Astrocyte (in vitro differentiated cells and primary cell): ENCODE results near the gene EGFLAM. TPM values are rescaled to one million over a fixed set of nuclear protein-coding genes. Genes with fewer than 3 reads are reported as not detected.

Source experiments
- DNase-seq: peaks from one replicate; pipeline ENCODE4 v3.0.0-alpha.2; 2010; ENCODE audit warnings: low read depth
- FAIRE-seq: peaks from 2 replicates; lab custom pipeline; 2011; peaks lifted over from hg19 to GRCh38; lab: Jason Lieb, UNC
- H2AFZ ChIP-seq: 2 replicates; pipeline ENCODE4 v1.6.0; 2012; ENCODE audit warnings: low read depth, low read length, inconsistent platforms
- H3K27ac ChIP-seq: 2 replicates; pipeline ENCODE4 v1.5.1; 2011; ENCODE audit warnings: low read depth, low read length, inconsistent platforms
- H3K27me3 ChIP-seq: 2 replicates; pipeline ENCODE4 v1.6.0; 2011; ENCODE audit warnings: low read length, inconsistent platforms; ENCODE audit not compliant: insufficient read depth
- H3K36me3 ChIP-seq: 2 replicates; pipeline ENCODE4 v1.5.1; 2011; ENCODE audit warnings: low read length, inconsistent platforms; ENCODE audit not compliant: insufficient read depth
- H3K4me1 ChIP-seq: 2 replicates; pipeline ENCODE4 v1.5.1; 2011; ENCODE audit warnings: low read length, inconsistent platforms; ENCODE audit not compliant: insufficient read depth
- H3K4me2 ChIP-seq: 2 replicates; pipeline ENCODE4 v1.6.0; 2012; ENCODE audit warnings: low read length, inconsistent platforms
- H3K4me3 ChIP-seq: 2 replicates; pipeline ENCODE4 v1.5.1; 2011; ENCODE audit warnings: low read depth, mild to moderate bottlenecking, low read length, inconsistent platforms; ENCODE audit not compliant: insufficient read depth
- H3K79me2 ChIP-seq: 2 replicates; pipeline ENCODE4 v1.6.0; 2012; ENCODE audit warnings: mild to moderate bottlenecking, low read length, inconsistent platforms; ENCODE audit not compliant: insufficient read depth
- H3K9ac ChIP-seq: 2 replicates; pipeline ENCODE4 v1.6.0; 2012; ENCODE audit warnings: mild to moderate bottlenecking, low read length, inconsistent platforms
- H3K9me3 ChIP-seq: 2 replicates; pipeline ENCODE4 v1.5.1; 2012; ENCODE audit warnings: low read depth, mild to moderate bottlenecking, low read length, inconsistent platforms; ENCODE audit not compliant: insufficient read depth
- H4K20me1 ChIP-seq: 2 replicates; pipeline ENCODE4 v1.6.0; 2012; ENCODE audit warnings: low read length, inconsistent platforms; ENCODE audit not compliant: insufficient read depth
- H3K27ac Mint-ChIP-seq: one replicate; pipeline ENCODE4 v1.8.0; 2021; ENCODE audit warnings: mild to moderate bottlenecking, mixed read lengths; ENCODE audit not compliant: unreplicated experiment
- H3K27me3 Mint-ChIP-seq: one replicate; pipeline ENCODE4 v1.8.0; 2021; ENCODE audit warnings: low read depth, mixed read lengths; ENCODE audit not compliant: unreplicated experiment
- H3K36me3 Mint-ChIP-seq: one replicate; pipeline ENCODE4 v1.8.0; 2021; ENCODE audit warnings: low read depth, mixed read lengths; ENCODE audit not compliant: unreplicated experiment
- H3K4me1 Mint-ChIP-seq: one replicate; pipeline ENCODE4 v1.8.0; 2021; ENCODE audit warnings: low read depth, mixed read lengths; ENCODE audit not compliant: unreplicated experiment
- H3K4me3 Mint-ChIP-seq: one replicate; pipeline ENCODE4 v1.8.0; 2021; ENCODE audit warnings: mild to moderate bottlenecking, moderate library complexity, mixed read lengths; ENCODE audit not compliant: unreplicated experiment
- H3K9me3 Mint-ChIP-seq: one replicate; pipeline ENCODE4 v1.8.0; 2021; ENCODE audit warnings: mild to moderate bottlenecking, mixed read lengths; ENCODE audit not compliant: unreplicated experiment
- CTCF ChIP-seq: IDR thresholded peaks from 2 replicates; pipeline ENCODE4 v1.5.1; 2011; ENCODE audit warnings: low read depth, mild to moderate bottlenecking, inconsistent platforms, low read length, moderate library complexity; ENCODE audit not compliant: insufficient read depth
- EZH2 ChIP-seq: IDR thresholded peaks from 2 replicates; pipeline ENCODE4 v1.6.1; 2012; ENCODE audit warnings: mild to moderate bottlenecking, low read length, inconsistent platforms; ENCODE audit not compliant: insufficient read depth
- total RNA-seq: library from RNA; stranded (reverse); gene quantifications from 2 replicates; pipeline ENCODE4 v1.2.1, GENCODE V29; 2021

The EGFLAM gene
- total RNA-seq, 1 donor from 2014 or later = 1.0 TPM

- Histone ChIP-seq H3K36me3 (no peaks in the 10 kb centered on the region), H3K27ac (no peak overlapping the region), H3K9me3 (no peaks in the 10 kb centered on the region), H3K9ac (no peak overlapping the region), H3K4me1 (no peaks in the 10 kb centered on the region), H4K20me1 (no peaks in the 10 kb centered on the region), H3K4me3 (no peak overlapping the region), H3K27me3 (peaks cover 2% of the 10 kb centered on the region), H3K4me2 (no peak overlapping the region), H2AFZ (no peak overlapping the region), H3K79me2 (no peaks in the 10 kb centered on the region)
- Mint-ChIP-seq H3K27ac (no peak overlapping the region), H3K27me3 (peaks cover 19% of the 10 kb centered on the region), H3K36me3 (peaks cover 1% of the 10 kb centered on the region), H3K9me3 (peaks cover 3% of the 10 kb centered on the region), H3K4me3 (no peak overlapping the region), H3K4me1 (no peaks in the 10 kb centered on the region)
- DNase-seq (no peak), FAIRE-seq (no peak)
- TF ChIP-seq EZH2 (no peak), CTCF (no peak)
Measured at GRCh38 chr5:38316544-38317224, 58.3 kb downstream of the EGFLAM start.

GRCh38 chr5:38317868-38318267, 59.5 kb downstream of the EGFLAM start:
- TF ChIP-seq EZH2 = no peak
- no peak for TF ChIP-seq CTCF
- no peak overlapping the region for H3K27ac Mint-ChIP-seq
- H3K79me2 ChIP-seq = no peaks in the 10 kb centered on the region
- peaks cover 5% of the 10 kb centered on the region for H3K9me3 Mint-ChIP-seq
- H3K4me3 Mint-ChIP-seq = no peak overlapping the region
- H3K36me3 Mint-ChIP-seq = peaks cover 3% of the 10 kb centered on the region
- FAIRE-seq (no peak), DNase-seq (no peak)
- no peak overlapping the region for H3K9ac ChIP-seq
- H3K27me3 ChIP-seq = peaks cover 2% of the 10 kb centered on the region
- no peak overlapping the region for H3K4me3 ChIP-seq
- no peak overlapping the region for H3K4me2 ChIP-seq
- H3K9me3 ChIP-seq = no peaks in the 10 kb centered on the region
- no peak overlapping the region for H2AFZ ChIP-seq
- no peak overlapping the region for H3K27ac ChIP-seq
- H3K27me3 Mint-ChIP-seq = peaks cover 19% of the 10 kb centered on the region
- no peaks in the 10 kb centered on the region for H3K4me1 Mint-ChIP-seq
- no peaks in the 10 kb centered on the region for H3K4me1 ChIP-seq
- no peaks in the 10 kb centered on the region for H4K20me1 ChIP-seq
- H3K36me3 ChIP-seq = no peaks in the 10 kb centered on the region

GRCh38 chr5:38319491-38319890, 61.1 kb downstream of the EGFLAM start:
- no peak overlapping the region for H3K27ac Mint-ChIP-seq
- DNase-seq = no peak
- H3K4me3 Mint-ChIP-seq = no peak overlapping the region
- H3K4me2 ChIP-seq = no peak overlapping the region
- no peak for FAIRE-seq
- peaks cover 4% of the 10 kb centered on the region for H3K4me1 ChIP-seq
- H3K36me3 ChIP-seq = no peaks in the 10 kb centered on the region
- no peaks in the 10 kb centered on the region for H3K9me3 ChIP-seq
- H3K27me3 Mint-ChIP-seq = peaks cover 16% of the 10 kb centered on the region
- no peaks in the 10 kb centered on the region for H4K20me1 ChIP-seq
- peaks cover 2% of the 10 kb centered on the region for H3K27me3 ChIP-seq
- no peak overlapping the region for H3K9ac ChIP-seq
- H3K79me2 ChIP-seq = no peaks in the 10 kb centered on the region
- H2AFZ ChIP-seq = no peak overlapping the region
- peaks cover 3% of the 10 kb centered on the region for H3K36me3 Mint-ChIP-seq
- H3K9me3 Mint-ChIP-seq = peaks cover 5% of the 10 kb centered on the region
- peaks cover 8% of the 10 kb centered on the region for H3K4me1 Mint-ChIP-seq
- TF ChIP-seq EZH2 (no peak), CTCF (no peak)
- no peak overlapping the region for H3K4me3 ChIP-seq
- H3K27ac ChIP-seq = no peak overlapping the region
